Keratinocyte (primary cell): ENCODE measurements around the gene SFPQ. TPM values are rescaled to one million over a fixed set of nuclear protein-coding genes. Genes with fewer than 3 reads are reported as not detected.

Experiments
- DNase-seq: peaks from one replicate; pipeline ENCODE4 v3.0.0-alpha.2; 2011; ENCODE audit warnings: low read depth, missing footprints, low spot score
- FAIRE-seq: peaks from 2 replicates; lab custom pipeline; 2011; peaks lifted over from hg19 to GRCh38; lab: Jason Lieb, UNC
- H2AFZ ChIP-seq: 2 replicates; pipeline ENCODE4 v1.6.0; 2012; ENCODE audit warnings: low read length, control low read depth, inconsistent platforms; ENCODE audit not compliant: control insufficient read depth
- H3K27ac ChIP-seq: 2 replicates; pipeline ENCODE4 v1.5.1; 2011; ENCODE audit warnings: low read length; ENCODE audit not compliant: control insufficient read depth, insufficient read depth
- H3K27me3 ChIP-seq: 3 replicates; pipeline ENCODE4 v1.6.0; 2011; ENCODE audit warnings: low read length; ENCODE audit not compliant: control insufficient read depth, insufficient read depth; ENCODE audit errors: extremely low read depth
- H3K36me3 ChIP-seq, 2 experiments: 2 replicates in 1 of 2; 3 replicates in 1 of 2; pipeline ENCODE4 v1.5.1; 2011; ENCODE audit warnings: low read length in 2 of 2, mild to moderate bottlenecking in 1 of 2; ENCODE audit not compliant: control insufficient read depth in 2 of 2, insufficient read depth in 2 of 2; ENCODE audit errors: extremely low read depth in 1 of 2
- H3K4me1 ChIP-seq: 3 replicates; pipeline ENCODE4 v1.5.1; 2011; ENCODE audit warnings: low read length; ENCODE audit not compliant: control insufficient read depth, insufficient read depth; ENCODE audit errors: extremely low read depth
- H3K4me2 ChIP-seq: 3 replicates; pipeline ENCODE4 v1.6.0; 2011; ENCODE audit warnings: low read depth, low read length; ENCODE audit not compliant: control insufficient read depth, insufficient read depth; ENCODE audit errors: extremely low read depth
- H3K4me3 ChIP-seq, 3 experiments: fragments of 200-600 bp in 1 of 3; sonication (generic) in 1 of 3; 2 replicates in 2 of 3; 3 replicates in 1 of 3; pipeline ENCODE4 v1.5.1; 2011 to 2016; ENCODE audit warnings: low read length in 3 of 3, mild to moderate bottlenecking in 3 of 3, control low read depth in 2 of 3, inconsistent platforms in 1 of 3, low read depth in 1 of 3, mixed read lengths in 1 of 3, mixed run types in 1 of 3, moderate library complexity in 1 of 3; ENCODE audit not compliant: control insufficient read depth in 2 of 3, insufficient read depth in 2 of 3; ENCODE audit errors: extremely low read depth in 1 of 3
- H3K79me2 ChIP-seq: 2 replicates; pipeline ENCODE4 v1.6.0; 2012; ENCODE audit warnings: low read length; ENCODE audit not compliant: control insufficient read depth, insufficient read depth
- H3K9ac ChIP-seq: 3 replicates; pipeline ENCODE4 v1.6.0; 2011; ENCODE audit warnings: low read length; ENCODE audit not compliant: control insufficient read depth, insufficient read depth; ENCODE audit errors: extremely low read depth
- H3K9me1 ChIP-seq: 3 replicates; pipeline ENCODE4 v1.6.0; 2011; ENCODE audit warnings: low read length; ENCODE audit not compliant: control insufficient read depth, insufficient read depth; ENCODE audit errors: extremely low read depth
- H3K9me3 ChIP-seq: 2 replicates; pipeline ENCODE4 v1.5.1; 2012; ENCODE audit warnings: low read depth, low read length; ENCODE audit not compliant: control insufficient read depth
- H4K20me1 ChIP-seq: 3 replicates; pipeline ENCODE4 v1.6.0; 2011; ENCODE audit warnings: low read length; ENCODE audit not compliant: control insufficient read depth, insufficient read depth; ENCODE audit errors: extremely low read depth
- EZH2 ChIP-seq: IDR thresholded peaks from one replicate; pipeline ENCODE4 v1.6.1; 2012; ENCODE audit warnings: inconsistent platforms, mild to moderate bottlenecking, low read length, moderate library complexity
- dilution Hi-C: fragments of 300-500 bp; cut with MboI; formaldehyde crosslinking; loops from one replicate; pipeline ENCODE4 v1.7.0; 2020; ENCODE audit warnings: low sequenced_read_pairs; ENCODE audit not compliant: extremely low pct_ligation_motif_present
- polyA plus RNA-seq, 5 experiments: library from polyadenylated mRNA; depleted of rRNA in 3 of 5; stranded (reverse) in 3 of 5; stranded (forward) in 1 of 5; unstranded in 1 of 5; fragments of >200 nt; gene quantifications; 1 replicate in 1 of 5; 2 replicates in 3 of 5; 3 replicates in 1 of 5; pipeline versions ENCODE4 v1.2.1 to v1.2.3, GENCODE V29; 2011 to 2012; ENCODE audit warnings: missing spikeins in 2 of 5, low read depth in 1 of 5, low replicate concordance in 1 of 5
- TF ChIP-seq, protein P1 (sequence below), 3 experiments: IDR thresholded peaks in 1 of 3; conservative IDR thresholded peaks in 1 of 3; optimal IDR thresholded peaks in 1 of 3; 2 replicates in 2 of 3; 3 replicates in 1 of 3; pipeline versions ENCODE3 to v1.5.1; 2011; ENCODE audit warnings: low read length in 3 of 3, mild to moderate bottlenecking in 3 of 3, moderate library complexity in 2 of 3, control low read depth in 1 of 3, inconsistent platforms in 1 of 3; ENCODE audit not compliant: insufficient read depth in 2 of 3; ENCODE audit errors: extremely low read depth in 1 of 3

The SFPQ gene
- polyA plus RNA-seq, 1 donor (not counting 4 experiments of a cell fraction or from before 2014, with no cell fraction given) = 150 TPM

DNA sequence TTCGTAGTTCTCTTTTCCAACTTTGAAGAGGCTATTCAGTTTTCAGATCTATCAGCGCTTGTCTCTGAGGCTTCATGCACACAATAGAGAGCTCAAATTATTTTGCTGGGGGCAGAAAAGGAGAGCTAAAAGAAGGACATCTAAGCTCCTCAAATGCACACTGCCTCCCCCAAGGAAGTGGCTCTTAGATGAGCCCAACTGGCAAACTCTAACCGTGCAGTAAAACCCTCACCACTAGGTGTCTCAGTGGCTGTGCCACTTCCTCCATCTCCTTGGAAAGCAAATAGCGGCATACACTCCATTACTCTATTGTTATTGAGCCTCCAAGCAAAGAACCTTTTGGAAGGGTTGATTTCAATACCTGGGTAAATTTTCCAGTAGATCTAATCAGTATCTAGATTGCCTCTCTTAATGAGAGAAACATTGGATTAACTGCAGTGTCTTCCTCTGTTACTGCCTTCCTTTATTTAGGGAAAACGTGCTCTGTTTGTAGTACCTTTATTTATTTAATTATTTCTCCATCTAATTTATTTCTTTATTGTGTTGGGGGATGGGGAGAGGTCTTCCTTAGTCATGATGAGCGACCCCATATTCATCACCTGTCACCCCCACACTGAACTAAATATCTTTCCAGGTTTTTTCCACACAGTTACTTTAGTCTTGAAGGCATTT, 9.2 kb upstream of the SFPQ start:
- dilution Hi-C loops = no loop called here
- Histone ChIP-seq H3K27ac (no peak overlapping the region), H3K9ac (no peak overlapping the region), H3K36me3 (no peaks in the 10 kb centered on the region), H4K20me1 (no peaks in the 10 kb centered on the region), H3K9me3 (no peaks in the 10 kb centered on the region), H3K79me2 (no peaks in the 10 kb centered on the region), H3K4me2 (no peak overlapping the region), H3K27me3 (no peaks in the 10 kb centered on the region), H3K4me1 (no peaks in the 10 kb centered on the region), H2AFZ (no peak overlapping the region), H3K9me1 (no peaks in the 10 kb centered on the region), H3K4me3 (no peak overlapping the region)
- FAIRE-seq = peak; percentile 88
- TF ChIP-seq, protein P1, sequence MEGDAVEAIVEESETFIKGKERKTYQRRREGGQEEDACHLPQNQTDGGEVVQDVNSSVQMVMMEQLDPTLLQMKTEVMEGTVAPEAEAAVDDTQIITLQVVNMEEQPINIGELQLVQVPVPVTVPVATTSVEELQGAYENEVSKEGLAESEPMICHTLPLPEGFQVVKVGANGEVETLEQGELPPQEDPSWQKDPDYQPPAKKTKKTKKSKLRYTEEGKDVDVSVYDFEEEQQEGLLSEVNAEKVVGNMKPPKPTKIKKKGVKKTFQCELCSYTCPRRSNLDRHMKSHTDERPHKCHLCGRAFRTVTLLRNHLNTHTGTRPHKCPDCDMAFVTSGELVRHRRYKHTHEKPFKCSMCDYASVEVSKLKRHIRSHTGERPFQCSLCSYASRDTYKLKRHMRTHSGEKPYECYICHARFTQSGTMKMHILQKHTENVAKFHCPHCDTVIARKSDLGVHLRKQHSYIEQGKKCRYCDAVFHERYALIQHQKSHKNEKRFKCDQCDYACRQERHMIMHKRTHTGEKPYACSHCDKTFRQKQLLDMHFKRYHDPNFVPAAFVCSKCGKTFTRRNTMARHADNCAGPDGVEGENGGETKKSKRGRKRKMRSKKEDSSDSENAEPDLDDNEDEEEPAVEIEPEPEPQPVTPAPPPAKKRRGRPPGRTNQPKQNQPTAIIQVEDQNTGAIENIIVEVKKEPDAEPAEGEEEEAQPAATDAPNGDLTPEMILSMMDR (optimal IDR thresholded peaks at IDR 0.05 in 1 of 3, IDR thresholded peaks at IDR 0.05 in 1 of 3, conservative IDR thresholded peaks at IDR 0.05 in 1 of 3; ENCODE audit: extremely low read depth in 1 of 3, insufficient read depth in 2 of 3, low read length in 3 of 3) = peak; percentile 84 to 94 (median 93)
- no peak for TF ChIP-seq EZH2
- DNase-seq = no peak

DNA sequence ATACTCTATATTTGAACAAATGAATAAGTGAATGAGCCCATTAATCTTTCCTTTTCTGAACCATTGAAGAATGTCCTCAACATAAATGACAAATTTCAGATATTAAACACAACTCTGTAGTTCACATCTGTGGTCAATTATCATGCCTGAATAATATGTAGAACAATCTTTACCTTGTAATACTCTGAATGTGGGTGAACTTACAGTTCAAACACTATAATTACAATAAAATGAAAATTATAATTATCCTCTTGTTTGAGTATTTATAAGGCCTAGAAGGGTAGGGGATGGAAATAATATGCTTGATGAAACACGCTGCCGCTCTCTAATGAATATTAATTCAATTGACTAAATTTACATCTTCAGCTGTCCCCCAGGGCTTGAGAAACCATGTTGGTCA, 8.7 kb upstream of the SFPQ start:
- Histone ChIP-seq H3K36me3 (no peaks in the 10 kb centered on the region), H3K4me2 (no peak overlapping the region), H4K20me1 (no peaks in the 10 kb centered on the region), H3K79me2 (no peaks in the 10 kb centered on the region), H3K9me1 (no peaks in the 10 kb centered on the region), H2AFZ (no peak overlapping the region), H3K4me3 (no peak overlapping the region), H3K4me1 (no peaks in the 10 kb centered on the region), H3K9ac (no peak overlapping the region), H3K9me3 (no peaks in the 10 kb centered on the region), H3K27me3 (no peaks in the 10 kb centered on the region), H3K27ac (no peak overlapping the region)
- DNase-seq (no peak), FAIRE-seq (no peak)
- TF ChIP-seq, protein P1 (optimal IDR thresholded peaks at IDR 0.05 in 1 of 3, IDR thresholded peaks at IDR 0.05 in 1 of 3, conservative IDR thresholded peaks at IDR 0.05 in 1 of 3; ENCODE audit: extremely low read depth in 1 of 3, insufficient read depth in 2 of 3, low read length in 3 of 3) = no peak
- TF ChIP-seq EZH2 = no peak
- dilution Hi-C loops = no loop called here
